Bronchial epithelial cell (primary cell): ENCODE measurements around the gene LCE1E. TPM values are rescaled to one million over a fixed set of nuclear protein-coding genes. Genes with fewer than 3 reads are reported as not detected.

Experiments
- DNase-seq: peaks from one replicate; pipeline ENCODE4 v3.0.0-alpha.2; 2010; ENCODE audit warnings: low read depth
- FAIRE-seq: peaks from 2 replicates; lab custom pipeline; 2011; peaks lifted over from hg19 to GRCh38; lab: Jason Lieb, UNC
- H3K27me3 ChIP-seq: 2 replicates; pipeline ENCODE4 v1.5.1; 2011; ENCODE audit warnings: low read length; ENCODE audit not compliant: control insufficient read depth, insufficient read depth
- H3K36me3 ChIP-seq: 2 replicates; pipeline ENCODE4 v1.5.1; 2011; ENCODE audit warnings: low read length; ENCODE audit not compliant: control insufficient read depth, insufficient read depth
- H3K4me3 ChIP-seq: 2 replicates; pipeline ENCODE4 v1.5.1; 2011; ENCODE audit warnings: mild to moderate bottlenecking, low read depth, low read length, control low read depth
- total RNA-seq: library from RNA; depleted of rRNA; stranded (reverse); fragments of >200 nt; gene quantifications from 2 replicates; pipeline ENCODE4 v1.2.1, GENCODE V29; 2014
- TF ChIP-seq, protein P1 (sequence below): IDR thresholded peaks from 2 replicates; pipeline ENCODE4 v1.5.1; 2011; ENCODE audit warnings: mild to moderate bottlenecking, moderate library complexity, low read length, control low read depth, inconsistent platforms; ENCODE audit not compliant: insufficient read depth, severe bottlenecking

The LCE1E gene
- total RNA-seq, 1 donor from 2014 or later, result not detected

DNA sequence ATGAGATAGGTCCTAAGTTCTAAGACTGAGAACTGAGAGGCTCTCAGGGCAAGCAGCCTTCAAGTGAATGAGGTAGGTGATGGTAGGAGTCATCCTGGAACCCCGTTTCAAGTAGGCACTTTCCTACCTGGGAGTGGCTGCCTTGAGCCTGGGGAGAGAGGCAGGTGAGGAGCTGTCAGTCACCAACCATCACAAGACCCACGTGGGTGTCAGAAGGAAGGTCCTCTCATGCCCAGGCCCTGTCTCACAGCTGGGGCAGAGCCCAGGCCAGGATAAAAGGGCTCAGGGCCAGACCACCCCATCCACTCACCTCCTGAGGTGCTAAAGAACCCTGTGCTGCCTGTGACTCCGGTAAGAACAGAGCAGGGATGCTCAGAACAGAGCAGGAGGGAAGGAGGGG is 10.4 kb downstream of the LCE1E start, which contains the start of gene LCE1D:
LCE1D (plus strand) TSS at position 301 of the 400 bp plus-strand sequence. CDS start 1,074 bp downstream, outside the sequence.
- FAIRE-seq (no peak), DNase-seq (no peak)
- Histone ChIP-seq H3K27me3 (no peaks in the 10 kb centered on the region), H3K36me3 (no peaks in the 10 kb centered on the region), H3K4me3 (no peak within 1 kb of the TSS)
- TF ChIP-seq, protein P1, sequence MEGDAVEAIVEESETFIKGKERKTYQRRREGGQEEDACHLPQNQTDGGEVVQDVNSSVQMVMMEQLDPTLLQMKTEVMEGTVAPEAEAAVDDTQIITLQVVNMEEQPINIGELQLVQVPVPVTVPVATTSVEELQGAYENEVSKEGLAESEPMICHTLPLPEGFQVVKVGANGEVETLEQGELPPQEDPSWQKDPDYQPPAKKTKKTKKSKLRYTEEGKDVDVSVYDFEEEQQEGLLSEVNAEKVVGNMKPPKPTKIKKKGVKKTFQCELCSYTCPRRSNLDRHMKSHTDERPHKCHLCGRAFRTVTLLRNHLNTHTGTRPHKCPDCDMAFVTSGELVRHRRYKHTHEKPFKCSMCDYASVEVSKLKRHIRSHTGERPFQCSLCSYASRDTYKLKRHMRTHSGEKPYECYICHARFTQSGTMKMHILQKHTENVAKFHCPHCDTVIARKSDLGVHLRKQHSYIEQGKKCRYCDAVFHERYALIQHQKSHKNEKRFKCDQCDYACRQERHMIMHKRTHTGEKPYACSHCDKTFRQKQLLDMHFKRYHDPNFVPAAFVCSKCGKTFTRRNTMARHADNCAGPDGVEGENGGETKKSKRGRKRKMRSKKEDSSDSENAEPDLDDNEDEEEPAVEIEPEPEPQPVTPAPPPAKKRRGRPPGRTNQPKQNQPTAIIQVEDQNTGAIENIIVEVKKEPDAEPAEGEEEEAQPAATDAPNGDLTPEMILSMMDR, result no peak

DNA sequence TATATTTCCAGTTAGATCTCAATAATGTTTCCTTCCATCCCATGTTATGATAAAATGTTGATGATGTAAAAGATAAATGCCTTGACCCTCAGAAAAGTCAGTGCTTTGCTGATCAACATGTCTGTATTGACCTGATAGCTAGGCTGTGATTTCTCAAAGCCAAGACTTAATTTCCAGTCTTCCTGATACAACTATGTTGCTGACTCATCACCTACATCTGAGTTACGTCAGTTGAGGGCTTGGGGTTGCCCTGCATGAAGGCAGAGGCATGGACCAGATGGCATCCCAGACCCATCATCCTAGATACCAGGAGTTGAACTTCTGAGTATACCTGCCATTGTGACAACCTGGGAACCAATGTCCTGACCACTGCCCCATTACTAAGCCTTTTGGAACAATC is 15.3 kb downstream of the LCE1E start:
- H3K27me3 ChIP-seq, result no peaks in the 10 kb centered on the region
- TF ChIP-seq, protein P1, result no peak
- peak; percentile 55 for FAIRE-seq
- H3K4me3 ChIP-seq, result no peak overlapping the region
- peak; percentile 37 for DNase-seq
- H3K36me3 ChIP-seq, result no peaks in the 10 kb centered on the region

DNA sequence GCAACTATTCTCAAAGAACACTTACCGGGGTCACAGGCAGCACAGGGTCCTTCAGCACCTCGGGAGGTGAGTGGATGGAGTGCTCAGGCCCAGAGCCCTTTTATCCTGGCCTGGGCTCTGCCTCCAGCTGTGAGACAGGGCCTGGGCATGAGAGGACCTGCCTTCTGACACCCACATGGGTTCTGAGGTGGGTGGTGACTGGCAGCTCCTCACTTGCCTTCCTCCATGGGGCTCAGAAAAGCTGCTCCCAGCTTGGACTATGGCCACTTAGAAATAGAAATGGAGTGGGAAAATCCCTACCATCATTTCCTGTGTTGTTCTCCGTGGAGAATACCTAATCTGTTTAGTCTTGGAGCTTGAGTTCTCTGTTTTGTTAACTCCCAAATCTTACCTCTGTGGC is 20.5 kb downstream of the LCE1E start, which contains the start of gene LCE1C:
LCE1C (minus strand) TSS at position 76 of the 400 bp plus-strand sequence. CDS start 1,173 bp downstream, outside the sequence.
- no peak within 1 kb of the TSS for H3K4me3 ChIP-seq
- TF ChIP-seq, protein P1, result no peak
- FAIRE-seq (peak; percentile 43), DNase-seq (peak; percentile 89)
- no peaks in the 10 kb centered on the region for H3K36me3 ChIP-seq
- no peaks in the 10 kb centered on the region for H3K27me3 ChIP-seq

DNA sequence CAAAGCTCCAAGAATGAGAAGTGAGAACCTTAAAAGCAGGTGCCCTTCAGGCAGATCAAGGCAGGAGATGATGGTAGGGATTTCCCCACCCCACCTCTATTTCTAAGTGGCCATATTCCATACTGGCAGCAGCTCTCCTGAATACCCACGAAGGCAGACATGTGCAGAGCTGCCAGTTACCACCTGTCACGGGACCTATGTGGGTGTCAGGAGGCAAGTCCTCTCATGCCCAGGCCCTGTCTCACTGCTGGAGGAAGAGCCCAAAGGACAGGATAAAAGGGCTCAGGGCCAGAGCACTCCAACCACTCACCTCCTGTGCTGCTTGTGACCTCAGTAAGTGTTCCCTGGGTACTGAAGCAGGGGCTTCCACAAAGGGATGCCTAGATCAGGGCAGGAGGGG is 25.0 kb downstream of the LCE1E start:
- H3K4me3 ChIP-seq, result no peak overlapping the region
- TF ChIP-seq, protein P1, result no peak
- H3K36me3 ChIP-seq, result no peaks in the 10 kb centered on the region
- peak; percentile 7 for FAIRE-seq
- DNase-seq, result peak; percentile 86
- H3K27me3 ChIP-seq, result no peaks in the 10 kb centered on the region

DNA sequence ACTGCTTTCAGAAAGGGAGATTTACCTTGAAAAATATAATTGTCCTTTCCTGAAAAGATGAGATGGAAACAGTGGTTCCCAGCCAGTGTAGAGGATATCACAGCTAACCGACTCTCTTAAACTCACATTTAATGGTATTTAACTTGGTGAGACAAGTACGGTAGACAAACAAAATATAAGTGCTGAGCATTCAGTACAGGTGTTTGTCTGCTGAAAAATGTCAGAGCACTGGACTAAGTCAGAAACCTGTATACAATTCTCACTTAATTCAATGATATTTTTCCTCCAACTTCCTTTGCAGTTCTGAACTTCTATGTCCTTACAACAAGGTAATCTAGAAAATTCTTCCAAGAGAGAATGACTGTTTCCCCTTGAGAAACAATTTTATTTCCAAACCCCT is 25.6 kb downstream of the LCE1E start, which contains the start of gene LCE1B:
LCE1B (plus strand) TSS at position 301 of the 400 bp plus-strand sequence. CDS start 476 bp downstream, outside the sequence.
- DNase-seq, result no peak
- Histone ChIP-seq H3K27me3 (no peaks in the 10 kb centered on the region), H3K4me3 (no peak within 1 kb of the TSS), H3K36me3 (no peaks in the 10 kb centered on the region)
- FAIRE-seq, result no peak
- TF ChIP-seq, protein P1, result no peak

DNA sequence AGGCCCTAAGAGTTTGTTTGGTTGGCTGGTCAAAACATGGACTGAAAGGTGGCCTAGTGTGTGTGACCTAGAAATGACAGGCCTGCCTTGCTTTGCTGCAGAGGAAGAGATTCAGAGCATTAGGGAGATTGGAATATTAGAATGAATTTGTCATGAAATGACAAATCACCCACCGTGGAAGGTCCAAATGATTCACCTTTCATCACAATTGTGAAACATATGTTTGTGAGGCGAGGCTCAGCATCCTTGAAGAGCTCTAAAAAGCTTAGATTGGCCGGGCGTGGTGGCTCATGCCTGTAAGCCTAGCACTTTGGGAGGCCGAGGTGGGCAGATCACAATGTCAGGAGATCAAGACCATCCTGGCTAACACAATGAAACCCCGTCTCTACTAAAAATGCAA is 31.3 kb downstream of the LCE1E start:
- FAIRE-seq (no peak), DNase-seq (peak; percentile 86)
- Histone ChIP-seq H3K36me3 (no peaks in the 10 kb centered on the region), H3K27me3 (no peaks in the 10 kb centered on the region), H3K4me3 (no peak overlapping the region)
- TF ChIP-seq, protein P1, result no peak
